NCI-H526 (cell line): ENCODE measurements around the gene QSOX2.

Experiments
- DNase-seq, 2 experiments: peaks; one replicate each; lab custom pipeline; 2025; lab: John Stamatoyannopoulos, UW

QSOX2 gene

DNA sequence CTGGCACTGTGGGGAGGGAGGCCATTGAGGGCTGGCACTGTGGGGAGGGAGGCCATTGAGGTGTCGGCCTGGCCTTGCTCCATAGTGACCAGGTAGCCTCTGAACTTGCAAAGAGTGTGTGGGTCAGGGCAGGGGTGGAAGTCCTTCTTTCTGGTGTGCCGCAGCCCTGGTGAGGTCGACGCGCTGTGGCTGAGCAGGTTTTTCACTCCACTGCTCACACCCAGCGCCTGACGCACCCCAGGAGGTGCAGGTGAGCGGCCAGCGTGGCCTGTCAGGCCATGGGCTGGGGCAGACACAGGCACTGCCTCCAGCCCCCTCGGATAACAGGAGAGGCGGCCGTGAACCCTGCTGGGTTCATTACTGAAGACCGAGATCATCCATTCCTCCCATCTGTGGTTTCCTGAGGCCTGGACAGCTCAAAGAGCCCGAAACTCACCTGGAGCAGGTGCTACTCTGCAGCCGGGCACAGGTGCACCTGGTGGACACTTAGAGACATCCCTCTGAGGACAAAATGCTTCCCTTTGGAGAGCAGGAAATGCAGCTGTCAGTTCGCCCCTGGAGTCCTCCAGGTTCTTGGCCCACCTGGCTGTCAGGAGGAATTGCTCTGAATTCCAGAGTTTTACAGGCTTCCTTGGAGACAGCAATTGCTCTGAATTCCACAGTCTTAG is 73.1 kb downstream of the QSOX2 start:
- no peak for DNase-seq

DNA sequence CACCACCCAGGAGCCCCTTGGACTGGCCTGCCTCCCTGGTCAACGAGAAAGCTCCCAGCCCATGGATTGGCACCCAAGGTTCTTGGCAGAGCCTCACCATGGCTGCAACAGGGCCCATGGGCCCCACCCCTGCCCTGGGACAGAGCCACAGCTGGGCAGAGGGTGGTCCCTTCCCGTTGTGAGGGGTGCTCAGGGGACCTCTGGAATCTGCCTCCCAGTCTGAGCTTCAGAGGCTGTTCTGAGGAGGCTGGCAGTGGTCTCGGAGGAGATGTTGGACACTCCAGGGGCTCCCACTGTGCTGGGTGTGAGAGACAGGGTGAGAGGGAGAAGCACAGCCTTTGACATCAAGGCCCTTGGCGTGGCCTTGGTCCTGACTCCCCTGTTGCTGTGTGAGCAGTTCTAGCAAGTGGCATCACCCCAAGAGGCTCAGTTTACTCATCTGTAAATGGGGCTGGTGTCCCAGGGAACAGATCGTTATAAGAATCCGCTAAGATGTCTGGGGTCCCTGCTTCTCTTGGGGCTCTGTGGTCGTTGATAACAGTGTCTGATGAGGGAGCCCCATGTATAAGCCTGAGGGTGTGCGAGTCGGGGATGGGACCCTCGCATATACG is 73.7 kb downstream of the QSOX2 start:
- no peak for DNase-seq

GRCh38 chr9:136171009-136171800 is 74.4 kb downstream of the QSOX2 start:
- DNase-seq, result peak; percentile 82 to 90

DNA sequence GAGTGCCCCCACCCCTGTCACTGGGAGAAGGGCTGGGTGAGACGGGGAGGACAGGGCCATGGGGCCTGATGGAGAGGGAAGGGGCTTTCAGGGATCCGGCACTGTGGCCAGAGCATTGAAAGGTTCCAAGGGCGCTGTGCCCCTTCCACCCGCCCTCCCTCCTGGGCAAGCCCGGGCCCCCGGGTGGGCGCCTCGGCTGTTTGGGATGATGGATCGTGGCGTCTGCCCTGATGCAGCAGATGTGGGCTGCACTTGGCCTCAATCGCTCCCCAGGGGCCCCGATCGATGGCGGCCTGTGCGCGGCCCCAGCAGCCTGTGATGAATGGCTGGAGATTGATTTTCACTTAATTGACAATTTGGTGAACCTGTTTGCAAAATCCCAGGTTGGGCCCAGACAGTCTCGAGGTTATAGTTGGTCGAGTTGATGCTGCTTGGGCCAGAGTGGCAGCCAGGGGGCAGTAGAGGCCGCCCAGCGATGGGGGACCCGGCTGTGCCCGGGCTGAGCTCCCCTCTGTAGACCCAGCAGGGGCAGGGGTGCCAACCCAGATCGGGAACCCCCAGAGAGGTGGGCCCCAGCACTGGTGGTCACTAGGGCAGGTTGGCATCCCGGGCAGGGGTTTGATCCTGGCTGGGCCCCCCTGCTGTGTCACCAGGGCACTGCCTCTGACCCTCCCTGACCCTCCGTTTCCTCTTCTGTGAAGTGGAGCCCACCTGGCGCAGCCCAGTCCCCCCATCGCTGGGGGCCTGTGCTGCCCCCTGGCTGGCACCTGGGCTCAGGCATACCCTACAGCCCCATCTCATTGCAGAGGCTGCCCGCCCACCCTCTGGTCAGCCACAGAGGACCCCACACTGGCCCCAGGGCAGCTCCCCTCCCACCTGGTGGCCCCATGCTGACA is 75.4 kb downstream of the QSOX2 start:
- DNase-seq, result peak in 1 of 2 experiments; percentile 33

DNA sequence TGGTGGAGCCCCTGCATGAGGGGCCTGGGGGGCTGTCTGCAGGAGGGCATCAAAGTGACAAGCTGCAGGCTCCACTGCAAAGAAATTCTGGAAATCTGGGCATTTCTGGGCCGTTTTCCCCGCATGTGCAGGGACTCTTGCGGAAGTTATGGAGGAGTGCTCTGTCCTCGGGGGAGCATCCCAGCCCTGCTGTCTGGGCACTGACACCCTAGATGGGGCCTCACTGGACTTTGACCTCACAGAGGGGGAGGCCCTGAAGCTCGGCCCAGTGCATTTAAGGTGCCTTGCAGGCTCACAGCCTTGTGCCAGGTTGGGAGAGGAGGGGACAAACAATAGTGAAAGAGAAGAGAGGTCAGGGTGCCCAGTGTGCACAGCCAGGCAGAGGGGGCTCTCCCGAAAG is 76.1 kb downstream of the QSOX2 start:
- no peak for DNase-seq

- DNase-seq, result no peak
These were observed 82.3 kb downstream of the QSOX2 start for GRCh38 chr9:136163248-136163850.

- no peak for DNase-seq
These were observed 84.5 kb downstream of the QSOX2 start for GRCh38 chr9:136160995-136161610.

- peak; percentile 44 to 88 for DNase-seq
These were observed 85.2 kb downstream of the QSOX2 start for GRCh38 chr9:136160381-136160841.

DNA sequence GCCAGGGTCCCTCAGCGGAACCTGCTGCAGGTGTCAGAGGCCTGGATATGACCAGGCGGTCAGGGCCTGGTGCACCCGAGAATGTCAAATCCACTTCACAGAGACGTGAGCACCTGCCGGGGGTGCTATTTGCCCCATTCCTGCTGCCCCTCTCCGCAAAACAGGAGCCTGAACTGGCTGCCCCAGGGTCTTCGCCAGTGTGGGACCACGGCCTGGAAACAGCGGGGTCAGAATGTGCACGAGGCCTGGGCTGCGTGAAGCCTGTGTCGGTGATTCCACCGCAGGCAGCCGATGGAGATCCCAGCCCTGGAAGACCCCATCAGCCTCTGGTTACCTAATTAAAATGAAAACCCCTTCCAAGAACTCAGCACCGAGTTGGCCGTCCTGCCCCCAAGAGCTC is 85.8 kb downstream of the QSOX2 start:
- DNase-seq, result no peak

- DNase-seq, result no peak
These were observed 87.9 kb downstream of the QSOX2 start for GRCh38 chr9:136157477-136158265.
